K562 (cell line): ENCODE data around the gene PTPRZ1. TPM values are rescaled to one million over a fixed set of nuclear protein-coding genes. Genes with fewer than 3 reads are reported as not detected.

Source experiments
- ATAC-seq: fragments of 200-7000 bp; cut with Tn5 transposase; 3 replicates; pipeline ENCODE4 v1.9.1; 2020; ENCODE audit warnings: moderate library complexity
- BruUV-seq: library from RNA; stranded (reverse); fragments of 400-500 nt; replicated peaks from 2 replicates; lab custom pipeline; 2021; lab: Mats Ljungman, UMichigan
- CTCF ChIA-PET: fragments of 300-600 bp; formaldehyde crosslinking; extraction: SDS; loops from one replicate; lab custom pipeline; 2021; ENCODE audit warnings: low intra/inter-chr PET ratio; lab: Yijun Ruan, JAX
- POLR2A ChIA-PET: fragments of 300-600, 350-650 bp; sonication (Branson Sonifier 250); formaldehyde crosslinking; extraction: SDS; loops from one replicate; lab custom pipeline; 2021; ENCODE audit warnings: antibody characterized with exemption, inconsistent platforms; lab: Yijun Ruan, JAX
- DNase-seq, 4 experiments: peaks; one replicate each; pipeline versions ENCODE4 v3.0.0 to v3.0.0-alpha.2; 2011 to 2018; ENCODE audit warnings: low spot score in 3 of 4, mixed read lengths in 3 of 4; ENCODE audit errors: extremely low read depth in 1 of 4
- FAIRE-seq: peaks from 2 replicates; lab custom pipeline; 2011; peaks lifted over from hg19 to GRCh38; lab: Jason Lieb, UNC
- H2AFZ ChIP-seq: 2 replicates; pipeline ENCODE4 v1.6.0; 2011; ENCODE audit warnings: low read depth, low read length, control low read depth, inconsistent platforms
- H3K27ac ChIP-seq: fragments of 200-600 bp; 3 replicates; pipeline ENCODE4 v1.8.0; 2011; ENCODE audit warnings: low read depth, mild to moderate bottlenecking, control low read depth, inconsistent platforms, low read length, moderate library complexity, mixed read lengths; ENCODE audit errors: extremely low read depth
- H3K27me3 ChIP-seq, 2 experiments: fragments of 300-600 bp in 1 of 2; 2 replicates in 1 of 2; 3 replicates in 1 of 2; pipeline versions ENCODE4 v1.6.0 to v1.8.0; 2011; ENCODE audit warnings: inconsistent platforms in 2 of 2, low read length in 2 of 2, mild to moderate bottlenecking in 1 of 2, mixed read lengths in 1 of 2, moderate library complexity in 1 of 2; ENCODE audit not compliant: control insufficient read depth in 2 of 2, insufficient read depth in 2 of 2
- H3K36me3 ChIP-seq: fragments of 300-600 bp; 3 replicates; pipeline ENCODE4 v1.8.0; 2011; ENCODE audit warnings: mild to moderate bottlenecking, low read length, inconsistent platforms; ENCODE audit not compliant: control insufficient read depth, insufficient read depth
- H3K4me1 ChIP-seq, 2 experiments: fragments of 200-600 bp in 1 of 2; replicated peaks in 1 of 2; 2 replicates in 1 of 2; 3 replicates in 1 of 2; pipeline versions ENCODE4 v1.5.1 to v1.8.0; 2011; ENCODE audit warnings: inconsistent platforms in 2 of 2, low read length in 2 of 2, mild to moderate bottlenecking in 1 of 2, mixed read lengths in 1 of 2, moderate library complexity in 1 of 2; ENCODE audit not compliant: control insufficient read depth in 2 of 2, insufficient read depth in 2 of 2
- H3K4me2 ChIP-seq: 2 replicates; pipeline ENCODE4 v1.6.1; 2011; ENCODE audit warnings: low read length, control low read depth, inconsistent platforms, mixed read lengths; ENCODE audit not compliant: insufficient read depth
- H3K4me3 ChIP-seq: fragments of 200-600 bp; sonication (generic), shearing (Covaris generic); 2 replicates; pipeline ENCODE4 v1.5.1; 2016; ENCODE audit warnings: control low read depth, inconsistent platforms
- H3K79me2 ChIP-seq: fragments of 200-600 bp; 3 replicates; pipeline ENCODE4 v1.8.0; 2011; ENCODE audit warnings: low read length, inconsistent platforms; ENCODE audit not compliant: control insufficient read depth, insufficient read depth
- H3K9ac ChIP-seq, 2 experiments: 2 replicates each; pipeline versions ENCODE4 v1.6.0 to v1.6.1; 2011; ENCODE audit warnings: low read depth in 2 of 2, low read length in 2 of 2, control low read depth in 1 of 2, inconsistent platforms in 1 of 2, mild to moderate bottlenecking in 1 of 2, mixed read lengths in 1 of 2; ENCODE audit not compliant: insufficient read depth in 1 of 2
- H3K9me1 ChIP-seq: one replicate; pipeline ENCODE4 v1.6.0; 2011; ENCODE audit warnings: inconsistent platforms, mild to moderate bottlenecking, low read length, moderate library complexity; ENCODE audit not compliant: control insufficient read depth, insufficient read depth
- H3K9me3 ChIP-seq: replicated peaks from 2 replicates; pipeline ENCODE4 v1.5.1; 2011; ENCODE audit warnings: low read depth, low read length, inconsistent platforms; ENCODE audit not compliant: control insufficient read depth, insufficient read depth
- H4K20me1 ChIP-seq: replicated peaks from 2 replicates; pipeline ENCODE4 v1.6.1; 2011; ENCODE audit warnings: low read length, inconsistent platforms, mixed read lengths; ENCODE audit not compliant: control insufficient read depth, insufficient read depth
- ARID4B ChIP-seq: sonication (generic); formaldehyde crosslinking; IDR thresholded peaks from 2 replicates; pipeline ENCODE4 v1.8.0; 2022; ENCODE audit warnings: mild to moderate bottlenecking, missing genetic modification reagents
- BRF1 ChIP-seq: IDR thresholded peaks from 3 replicates; pipeline ENCODE4 v1.6.1; 2011; ENCODE audit warnings: borderline replicate concordance, mild to moderate bottlenecking; ENCODE audit not compliant: insufficient read length; ENCODE audit errors: extremely low read depth
- EP300 ChIP-seq: IDR thresholded peaks from 2 replicates; pipeline ENCODE4 v1.6.1; 2012; ENCODE audit warnings: low read length, improper control_type of control experiment
- ESRRB ChIP-seq: fragments of 250-450 bp; sonication (Bioruptor Pico); IDR thresholded peaks from 2 replicates; pipeline ENCODE4 v1.5.0; 2020; ENCODE audit warnings: mild to moderate bottlenecking, moderate library complexity, borderline replicate concordance
- GABPB2 ChIP-seq: fragments of 250-450 bp; sonication (Bioruptor Pico); conservative IDR thresholded peaks from 2 replicates; pipeline ENCODE4 v1.5.1; 2021; ENCODE audit warnings: mild to moderate bottlenecking
- NFE2L1 ChIP-seq: fragments of 450-650 bp; IDR thresholded peaks from 2 replicates; pipeline ENCODE4 v1.6.1; 2016; ENCODE audit warnings: missing genetic modification characterization, low read depth, mild to moderate bottlenecking, missing compliant biosample characterization, moderate library complexity, borderline replicate concordance
- PHB ChIP-seq: fragments of 250-450 bp; sonication (Bioruptor Pico); IDR thresholded peaks from 2 replicates; pipeline ENCODE4 v1.5.0; 2021
- PTTG1 ChIP-seq: fragments of 450-650 bp; IDR thresholded peaks from 2 replicates; pipeline ENCODE4 v1.6.1; 2016; ENCODE audit warnings: low read depth, mild to moderate bottlenecking, missing genetic modification characterization, missing compliant biosample characterization
- RBM34 ChIP-seq: fragments of 200-400 bp; formaldehyde crosslinking; IDR thresholded peaks from 2 replicates; pipeline ENCODE4 v1.6.1; 2018; ENCODE audit warnings: low read length, borderline replicate concordance; ENCODE audit not compliant: insufficient read depth
- SRSF1 ChIP-seq: fragments of 200-400 bp; formaldehyde crosslinking; IDR thresholded peaks from 2 replicates; pipeline ENCODE4 v1.6.1; 2017; ENCODE audit warnings: mild to moderate bottlenecking, low read depth, low read length, moderate library complexity
- TSC22D4 ChIP-seq: fragments of 450-650 bp; IDR thresholded peaks from 2 replicates; pipeline ENCODE4 v1.6.1; 2016; ENCODE audit warnings: missing genetic modification characterization, missing biosample characterization, control low read depth
- ZBTB34 ChIP-seq: fragments of 250-450 bp; sonication (Bioruptor Pico); IDR thresholded peaks from 2 replicates; pipeline ENCODE4 v1.8.0; 2021; ENCODE audit warnings: mild to moderate bottlenecking, moderate library complexity
- WGBS: fragments of 100-300 bp; shearing (Covaris generic); methylation state at CpG from one replicate; pipeline ENCODE4 v1.1.6; 2016; ENCODE audit warnings: low coverage, mixed read lengths; ENCODE audit not compliant: insufficient coverage; ENCODE audit errors: missing lambda C conversion rate; 5-methylcytosine and 5-hydroxymethylcytosine counted together
- in situ Hi-C: fragments of 300-500 bp; cut with MboI; formaldehyde crosslinking; loops from 4 replicates; pipeline ENCODE4 v1.15.0; 2018; ENCODE audit warnings: inconsistent platforms, mixed read lengths
- intact Hi-C: fragments of 100-400 bp; cut with micrococcal nuclease; formaldehyde crosslinking; loops from 2 replicates; pipeline ENCODE4 v1.14.2; 2022
- polyA plus RNA-seq, 8 experiments: library from polyadenylated mRNA; depleted of rRNA in 4 of 8; stranded (reverse) in 5 of 8; unstranded in 3 of 8; fragments of >200 nt; fragmentation: Nextera tagmentation in 2 of 8; fragmentation: Illumina TruSeq in 1 of 8; extraction: Ambion mirVana in 2 of 8; extraction: Trizol in 1 of 8; gene quantifications; 2 replicates each; pipeline versions ENCODE4 v1.2.1 to v1.2.3, GENCODE V29; 2011 to 2014; ENCODE audit warnings: inconsistent platforms in 1 of 8, missing spikeins in 1 of 8
- total RNA-seq, 7 experiments: library from RNA; depleted of rRNA in 6 of 7; stranded (reverse); fragments of >200 nt in 6 of 7; fragmentation: Illumina TruSeq in 2 of 7; extraction: Trizol in 2 of 7; gene quantifications; 2 replicates each; pipeline versions ENCODE4 v1.2.1 to v1.2.3, GENCODE V29; 2011 to 2021; ENCODE audit warnings: low replicate concordance in 1 of 7
- TF ChIP-seq, protein P1 (sequence below): sonication (generic); formaldehyde crosslinking; IDR thresholded peaks from 2 replicates; pipeline ENCODE4 v1.9.0; 2022; ENCODE audit warnings: mild to moderate bottlenecking, missing genetic modification reagents
- TF ChIP-seq, protein P2 (sequence below): fragments of 250-450 bp; sonication (Bioruptor Pico); IDR thresholded peaks from 2 replicates; pipeline ENCODE4 v1.5.0; 2021; ENCODE audit warnings: mild to moderate bottlenecking, borderline replicate concordance

PTPRZ1 gene
- total and polyA plus RNA-seq, 9 of the 15 experiments (the other 6 are each of a cell fraction or from before 2014, with no cell fraction given): 0.04 TPM; not detected in 7

GRCh38 chr7:122055073-122055472 lies 182.1 kb downstream of the PTPRZ1 start:
- no peak for ATAC-seq
- in situ Hi-C loops (no loop called here), intact Hi-C loops (no loop called here)
- no peak overlapping the region for H3K4me2 ChIP-seq
- FAIRE-seq: no peak
- no peak overlapping the region for H3K4me3 ChIP-seq
- no peaks in the 10 kb centered on the region for H3K36me3 ChIP-seq
- H3K27me3 ChIP-seq: no peaks in the 10 kb centered on the region
- BruUV-seq: no TSS peak
- no peak overlapping the region for H3K27ac ChIP-seq
- ChIA-PET POLR2A (interaction anchor here (0.6 kb wide), 2 partner anchors 8 to 9 kb away, joined by 3 read pairs; no protein-coding TSS in a partner anchor), CTCF (no interaction called here)
- H3K9ac ChIP-seq: no peak overlapping the region
- no peak for DNase-seq
- no peaks in the 10 kb centered on the region for H4K20me1 ChIP-seq
- WGBS: 0% methylated on average over 1 of the region's 1 CpG
- no peaks in the 10 kb centered on the region for H3K79me2 ChIP-seq
- 0 out of 2 replicates have a peak, but pooled peaks cover 3% of the 10 kb centered on the region for H3K9me3 ChIP-seq
- no peaks in the 10 kb centered on the region for H3K4me1 ChIP-seq
- no peak overlapping the region for H2AFZ ChIP-seq
- no peaks in the 10 kb centered on the region for H3K9me1 ChIP-seq
- TF ChIP-seq PTTG1 (tag) (no peak), RBM34 (no peak), EP300 (no peak), BRF1 (no peak), TSC22D4 (no peak), ARID4B (CRISPR knock-in tag) (no peak), GABPB2 (CRISPR knock-in tag) (no peak), PHB (CRISPR knock-in tag) (no peak), NFE2L1 (tag) (no peak), ZBTB34 (CRISPR knock-in tag) (no peak), SRSF1 (no peak), ESRRB (CRISPR knock-in tag) (no peak)
- TF ChIP-seq, protein P1, sequence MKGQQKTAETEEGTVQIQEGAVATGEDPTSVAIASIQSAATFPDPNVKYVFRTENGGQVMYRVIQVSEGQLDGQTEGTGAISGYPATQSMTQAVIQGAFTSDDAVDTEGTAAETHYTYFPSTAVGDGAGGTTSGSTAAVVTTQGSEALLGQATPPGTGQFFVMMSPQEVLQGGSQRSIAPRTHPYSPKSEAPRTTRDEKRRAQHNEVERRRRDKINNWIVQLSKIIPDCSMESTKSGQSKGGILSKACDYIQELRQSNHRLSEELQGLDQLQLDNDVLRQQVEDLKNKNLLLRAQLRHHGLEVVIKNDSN (CRISPR knock-in tag): no peak
- TF ChIP-seq, protein P2, sequence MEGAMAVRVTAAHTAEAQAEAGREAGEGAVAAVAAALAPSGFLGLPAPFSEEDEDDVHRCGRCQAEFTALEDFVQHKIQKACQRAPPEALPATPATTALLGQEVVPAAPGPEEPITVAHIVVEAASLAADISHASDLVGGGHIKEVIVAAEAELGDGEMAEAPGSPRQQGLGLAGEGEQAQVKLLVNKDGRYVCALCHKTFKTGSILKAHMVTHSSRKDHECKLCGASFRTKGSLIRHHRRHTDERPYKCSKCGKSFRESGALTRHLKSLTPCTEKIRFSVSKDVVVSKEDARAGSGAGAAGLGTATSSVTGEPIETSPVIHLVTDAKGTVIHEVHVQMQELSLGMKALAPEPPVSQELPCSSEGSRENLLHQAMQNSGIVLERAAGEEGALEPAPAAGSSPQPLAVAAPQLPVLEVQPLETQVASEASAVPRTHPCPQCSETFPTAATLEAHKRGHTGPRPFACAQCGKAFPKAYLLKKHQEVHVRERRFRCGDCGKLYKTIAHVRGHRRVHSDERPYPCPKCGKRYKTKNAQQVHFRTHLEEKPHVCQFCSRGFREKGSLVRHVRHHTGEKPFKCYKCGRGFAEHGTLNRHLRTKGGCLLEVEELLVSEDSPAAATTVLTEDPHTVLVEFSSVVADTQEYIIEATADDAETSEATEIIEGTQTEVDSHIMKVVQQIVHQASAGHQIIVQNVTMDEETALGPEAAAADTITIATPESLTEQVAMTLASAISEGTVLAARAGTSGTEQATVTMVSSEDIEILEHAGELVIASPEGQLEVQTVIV (CRISPR knock-in tag): no peak
